Parathyroid adenoma (tissue), 2 donors: ENCODE data around the gene MGST1.

ENCODE experiments used
- H2AFZ ChIP-seq: fragments of 300-600 bp; sonication (generic); one replicate; pipeline ENCODE4 v1.7.0; 2017; ENCODE audit warnings: antibody characterized with exemption, mild to moderate bottlenecking
- H3K27ac ChIP-seq: fragments of 300-600 bp; sonication (generic); one replicate; pipeline ENCODE4 v1.7.0; 2017
- H3K27me3 ChIP-seq: fragments of 300-600 bp; sonication (generic); one replicate; pipeline ENCODE4 v1.7.0; 2017; ENCODE audit warnings: low read length; ENCODE audit not compliant: control insufficient read depth, insufficient read depth
- H3K36me3 ChIP-seq: fragments of 300-600 bp; sonication (generic); one replicate; pipeline ENCODE4 v1.7.0; 2017; ENCODE audit warnings: low read length; ENCODE audit not compliant: control insufficient read depth, insufficient read depth
- H3K4me1 ChIP-seq: fragments of 300-600 bp; sonication (generic); one replicate; pipeline ENCODE4 v1.7.0; 2017; ENCODE audit warnings: control low read depth
- H3K4me2 ChIP-seq: fragments of 300-600 bp; sonication (generic); one replicate; pipeline ENCODE4 v1.7.0; 2017; ENCODE audit warnings: low read length
- H3K4me3 ChIP-seq: fragments of 300-600 bp; sonication (generic); one replicate; pipeline ENCODE4 v1.7.0; 2017; ENCODE audit warnings: low read depth, low read length
- H3K79me2 ChIP-seq: fragments of 300-600 bp; sonication (generic); one replicate; pipeline ENCODE4 v1.7.0; 2017; ENCODE audit warnings: control low read depth
- H3K9ac ChIP-seq: fragments of 300-600 bp; sonication (generic); one replicate; pipeline ENCODE4 v1.7.0; 2017; ENCODE audit warnings: mild to moderate bottlenecking
- H3K9me3 ChIP-seq: fragments of 300-600 bp; sonication (generic); one replicate; pipeline ENCODE4 v1.7.0; 2017; ENCODE audit warnings: low read length; ENCODE audit not compliant: control insufficient read depth
- TF ChIP-seq, protein P1 (sequence below): fragments of 300-600 bp; sonication (generic); IDR thresholded peaks from one replicate; pipeline ENCODE4 v1.7.0; 2017; ENCODE audit warnings: antibody characterized with exemption, mild to moderate bottlenecking
- donor health status: primary hyperparathyroidism.

The MGST1 gene

DNA sequence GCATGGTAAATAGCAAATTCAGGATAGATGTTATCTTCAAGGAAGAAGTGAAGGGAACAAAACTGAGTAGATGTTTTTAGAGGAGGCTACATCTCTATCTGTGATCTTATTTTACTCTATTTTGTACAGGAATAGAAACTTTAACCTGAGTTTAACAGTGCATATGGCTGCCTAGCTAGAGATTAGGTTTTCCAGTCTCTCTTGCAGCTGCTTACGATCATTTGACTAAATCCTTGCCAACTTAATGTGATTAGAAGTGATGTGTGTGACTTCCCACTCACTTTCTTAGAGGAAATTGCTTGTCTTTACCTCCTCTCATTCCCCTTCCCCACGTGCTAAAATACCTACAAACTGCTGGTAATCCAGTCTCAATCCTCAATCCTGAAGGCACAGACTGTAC, 43.5 kb upstream of the MGST1 start:
- Histone ChIP-seq H3K4me1 (no peaks in the 10 kb centered on the region), H3K4me2 (no peak overlapping the region), H3K79me2 (no peaks in the 10 kb centered on the region), H3K36me3 (no peaks in the 10 kb centered on the region), H3K9me3 (no peaks in the 10 kb centered on the region), H3K27ac (no peak overlapping the region), H3K9ac (no peak overlapping the region), H3K4me3 (no peak overlapping the region), H3K27me3 (no peaks in the 10 kb centered on the region), H2AFZ (no peak overlapping the region)
- TF ChIP-seq, protein P1, sequence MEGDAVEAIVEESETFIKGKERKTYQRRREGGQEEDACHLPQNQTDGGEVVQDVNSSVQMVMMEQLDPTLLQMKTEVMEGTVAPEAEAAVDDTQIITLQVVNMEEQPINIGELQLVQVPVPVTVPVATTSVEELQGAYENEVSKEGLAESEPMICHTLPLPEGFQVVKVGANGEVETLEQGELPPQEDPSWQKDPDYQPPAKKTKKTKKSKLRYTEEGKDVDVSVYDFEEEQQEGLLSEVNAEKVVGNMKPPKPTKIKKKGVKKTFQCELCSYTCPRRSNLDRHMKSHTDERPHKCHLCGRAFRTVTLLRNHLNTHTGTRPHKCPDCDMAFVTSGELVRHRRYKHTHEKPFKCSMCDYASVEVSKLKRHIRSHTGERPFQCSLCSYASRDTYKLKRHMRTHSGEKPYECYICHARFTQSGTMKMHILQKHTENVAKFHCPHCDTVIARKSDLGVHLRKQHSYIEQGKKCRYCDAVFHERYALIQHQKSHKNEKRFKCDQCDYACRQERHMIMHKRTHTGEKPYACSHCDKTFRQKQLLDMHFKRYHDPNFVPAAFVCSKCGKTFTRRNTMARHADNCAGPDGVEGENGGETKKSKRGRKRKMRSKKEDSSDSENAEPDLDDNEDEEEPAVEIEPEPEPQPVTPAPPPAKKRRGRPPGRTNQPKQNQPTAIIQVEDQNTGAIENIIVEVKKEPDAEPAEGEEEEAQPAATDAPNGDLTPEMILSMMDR: no peak

DNA sequence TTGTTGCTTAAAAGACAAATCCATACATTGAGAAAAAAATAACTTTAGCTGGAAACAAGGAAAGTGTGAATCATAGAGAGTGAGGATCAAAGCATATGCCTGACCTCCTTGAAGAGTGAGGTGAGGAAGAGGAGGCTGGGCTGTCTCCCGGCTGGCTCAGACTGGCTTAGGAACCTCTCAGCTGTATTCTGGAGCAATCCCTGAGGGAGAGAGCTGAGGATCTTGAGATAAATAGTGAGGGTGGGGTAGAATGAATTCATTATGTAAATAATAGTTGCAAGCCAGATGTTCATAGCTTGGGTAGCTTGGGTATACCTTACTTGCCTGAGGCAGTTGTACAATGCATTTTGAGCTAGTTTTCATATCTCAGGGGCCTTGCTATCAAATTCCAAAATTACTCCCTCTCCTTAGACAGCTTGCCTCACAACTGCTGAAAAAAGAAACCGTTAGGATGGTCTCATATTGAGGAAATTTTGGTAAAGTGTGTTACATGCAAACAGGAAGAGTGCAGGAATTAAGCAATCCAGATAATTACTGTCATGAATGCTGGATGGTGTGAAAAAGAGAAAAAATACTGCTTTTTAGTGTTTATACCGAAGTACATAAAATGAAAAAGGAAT, 39.5 kb upstream of the MGST1 start:
- Histone ChIP-seq H3K4me3 (no peak overlapping the region), H2AFZ (no peak overlapping the region), H3K4me1 (no peaks in the 10 kb centered on the region), H3K9me3 (no peaks in the 10 kb centered on the region), H3K4me2 (no peak overlapping the region), H3K36me3 (no peaks in the 10 kb centered on the region), H3K9ac (no peak overlapping the region), H3K27me3 (no peaks in the 10 kb centered on the region), H3K27ac (no peak overlapping the region), H3K79me2 (no peaks in the 10 kb centered on the region)
- TF ChIP-seq, protein P1: no peak

DNA sequence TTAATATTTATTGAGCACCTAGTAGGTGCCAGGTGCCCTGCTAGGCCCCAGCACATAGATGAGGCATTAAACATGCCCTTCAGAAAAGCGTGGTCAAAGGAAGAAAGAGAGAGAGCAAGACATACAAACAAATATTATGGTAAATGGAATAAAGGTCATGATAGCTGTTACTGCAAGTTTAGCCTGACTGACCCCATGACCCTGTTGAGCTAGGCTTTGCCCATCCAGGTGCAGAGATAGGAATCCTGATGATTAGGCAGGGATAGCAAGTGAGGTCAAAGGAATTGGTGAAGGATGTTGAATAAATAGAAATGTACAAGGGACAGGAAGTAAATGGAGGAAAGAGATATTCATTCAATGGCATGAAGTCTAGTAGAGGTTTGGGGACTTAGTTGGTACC, 36.5 kb upstream of the MGST1 start:
- no peak overlapping the region for H3K9ac ChIP-seq

DNA sequence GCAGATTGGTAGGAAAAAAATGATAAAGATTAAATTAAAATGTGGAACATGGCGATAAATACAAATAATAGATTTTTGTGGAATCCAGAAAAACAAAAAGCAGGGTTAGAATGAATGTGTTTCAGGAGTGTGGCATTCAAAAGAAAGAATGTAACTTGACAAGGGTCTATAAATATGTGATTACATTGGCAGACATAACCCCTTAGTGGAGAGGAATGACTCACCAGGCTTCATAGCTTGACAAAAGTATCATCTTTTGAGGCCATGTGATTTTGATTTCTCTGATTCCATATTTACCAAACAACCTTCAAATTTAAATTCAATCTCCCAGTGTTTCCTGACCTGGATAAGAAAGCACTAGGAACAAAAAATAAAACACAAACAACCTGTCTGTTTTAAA, 24.4 kb upstream of the MGST1 start:
- no peaks in the 10 kb centered on the region for H3K79me2 ChIP-seq
- H3K9ac ChIP-seq: no peak overlapping the region
- no peak overlapping the region for H3K4me3 ChIP-seq
- H3K27ac ChIP-seq: no peak overlapping the region
- H3K4me2 ChIP-seq: no peak overlapping the region
- H3K9me3 ChIP-seq: no peaks in the 10 kb centered on the region
- TF ChIP-seq, protein P1: no peak
- no peaks in the 10 kb centered on the region for H3K27me3 ChIP-seq
- no peak overlapping the region for H2AFZ ChIP-seq
- no peaks in the 10 kb centered on the region for H3K36me3 ChIP-seq
- H3K4me1 ChIP-seq: no peaks in the 10 kb centered on the region

More for the DNA sequence above, 36.5 kb upstream of the MGST1 start:
- no peaks in the 10 kb centered on the region for H3K27me3 ChIP-seq
- no peaks in the 10 kb centered on the region for H3K36me3 ChIP-seq
- no peaks in the 10 kb centered on the region for H3K79me2 ChIP-seq
- H3K4me1 ChIP-seq: no peaks in the 10 kb centered on the region
- no peak overlapping the region for H3K4me3 ChIP-seq
- H3K9me3 ChIP-seq: peaks cover 2% of the 10 kb centered on the region
- H3K4me2 ChIP-seq: no peak overlapping the region
- no peak overlapping the region for H3K27ac ChIP-seq
- H2AFZ ChIP-seq: no peak overlapping the region
- TF ChIP-seq, protein P1: no peak

DNA sequence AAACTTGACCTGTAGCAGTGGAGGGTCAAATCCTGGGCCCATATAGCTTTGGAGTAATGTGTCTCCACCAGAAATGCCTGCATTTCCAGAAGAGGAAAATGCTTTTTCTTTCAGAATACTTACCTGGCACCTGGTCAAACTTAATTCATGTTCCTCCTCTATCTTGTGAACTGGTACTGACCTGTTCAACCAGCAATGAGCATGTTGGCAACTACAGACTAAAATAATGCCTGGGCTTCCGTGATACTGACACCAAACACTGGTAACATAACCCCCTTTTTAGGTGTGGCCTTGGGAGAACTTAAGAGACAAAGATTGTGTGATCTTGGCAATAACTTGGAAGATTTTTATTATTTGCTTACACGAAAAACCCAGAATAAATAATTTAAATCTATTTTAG, 23.8 kb upstream of the MGST1 start:
- Histone ChIP-seq H3K36me3 (no peaks in the 10 kb centered on the region), H3K4me3 (no peak overlapping the region), H3K9me3 (no peaks in the 10 kb centered on the region), H3K27ac (no peak overlapping the region), H3K4me2 (no peak overlapping the region), H3K9ac (no peak overlapping the region), H3K27me3 (no peaks in the 10 kb centered on the region), H3K4me1 (no peaks in the 10 kb centered on the region), H2AFZ (no peak overlapping the region), H3K79me2 (no peaks in the 10 kb centered on the region)
- TF ChIP-seq, protein P1: no peak
